GM12865 (cell line): ENCODE measurements around the gene NDFIP1.
A peak's percentile ranks its signal among the peaks of the same experiment; 100 is the strongest.

Source experiments
- DNase-seq: peaks from one replicate; pipeline ENCODE4 v3.0.0; 2010; ENCODE audit warnings: low read depth
- H3K4me3 ChIP-seq: 2 replicates; pipeline ENCODE4 v1.5.1; 2011; ENCODE audit warnings: mild to moderate bottlenecking, low read depth, low read length, control low read depth
- TF ChIP-seq, protein P1 (sequence below): IDR thresholded peaks from 2 replicates; pipeline ENCODE4 v1.5.1; 2011; ENCODE audit warnings: low read length, control low read depth, low read depth, inconsistent platforms; ENCODE audit not compliant: insufficient read depth; ENCODE audit errors: missing control alignments

Gene NDFIP1, protein sequence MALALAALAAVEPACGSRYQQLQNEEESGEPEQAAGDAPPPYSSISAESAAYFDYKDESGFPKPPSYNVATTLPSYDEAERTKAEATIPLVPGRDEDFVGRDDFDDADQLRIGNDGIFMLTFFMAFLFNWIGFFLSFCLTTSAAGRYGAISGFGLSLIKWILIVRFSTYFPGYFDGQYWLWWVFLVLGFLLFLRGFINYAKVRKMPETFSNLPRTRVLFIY

DNA sequence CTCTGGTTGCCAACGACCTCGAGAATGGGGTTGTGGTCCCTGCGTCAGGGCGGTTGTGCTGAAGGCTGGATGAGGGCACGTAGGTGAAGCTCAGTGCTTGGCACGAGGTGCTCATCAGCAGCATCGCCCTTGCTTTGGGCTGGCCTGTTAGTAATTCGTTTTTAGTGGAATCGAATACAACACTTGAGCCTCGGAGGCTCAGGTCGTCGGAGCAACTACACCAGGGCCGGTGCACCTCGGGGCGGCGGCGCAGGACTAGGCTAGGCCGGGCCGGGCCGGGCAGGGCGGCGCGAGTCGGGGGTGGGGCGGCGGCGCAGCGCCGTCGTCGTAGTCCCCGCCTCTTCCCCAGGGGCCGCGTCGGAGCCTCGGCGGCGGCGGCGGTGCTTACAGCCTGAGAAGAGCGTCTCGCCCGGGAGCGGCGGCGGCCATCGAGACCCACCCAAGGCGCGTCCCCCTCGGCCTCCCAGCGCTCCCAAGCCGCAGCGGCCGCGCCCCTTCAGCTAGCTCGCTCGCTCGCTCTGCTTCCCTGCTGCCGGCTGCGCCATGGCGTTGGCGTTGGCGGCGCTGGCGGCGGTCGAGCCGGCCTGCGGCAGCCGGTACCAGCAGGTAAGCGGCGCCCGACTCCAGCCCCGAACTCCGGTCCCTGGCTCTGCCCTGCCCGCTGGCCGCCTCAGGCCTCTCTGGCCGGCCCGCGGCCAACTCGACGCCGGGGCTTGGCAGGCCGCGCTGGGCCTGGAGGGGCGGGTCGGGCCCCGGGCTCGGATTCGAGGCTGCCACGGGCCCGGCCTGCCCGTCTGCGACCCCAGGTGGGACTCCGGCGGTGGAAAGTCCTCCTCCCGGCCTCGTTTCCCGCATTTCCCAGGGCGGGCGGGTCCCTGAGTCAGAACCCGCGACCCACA is at the start of gene NDFIP1:
NDFIP1 (plus strand) TSS at position 348 of the 899 bp plus-strand sequence; CDS start at position 544, 196 bp downstream.
- TF ChIP-seq, protein P1, sequence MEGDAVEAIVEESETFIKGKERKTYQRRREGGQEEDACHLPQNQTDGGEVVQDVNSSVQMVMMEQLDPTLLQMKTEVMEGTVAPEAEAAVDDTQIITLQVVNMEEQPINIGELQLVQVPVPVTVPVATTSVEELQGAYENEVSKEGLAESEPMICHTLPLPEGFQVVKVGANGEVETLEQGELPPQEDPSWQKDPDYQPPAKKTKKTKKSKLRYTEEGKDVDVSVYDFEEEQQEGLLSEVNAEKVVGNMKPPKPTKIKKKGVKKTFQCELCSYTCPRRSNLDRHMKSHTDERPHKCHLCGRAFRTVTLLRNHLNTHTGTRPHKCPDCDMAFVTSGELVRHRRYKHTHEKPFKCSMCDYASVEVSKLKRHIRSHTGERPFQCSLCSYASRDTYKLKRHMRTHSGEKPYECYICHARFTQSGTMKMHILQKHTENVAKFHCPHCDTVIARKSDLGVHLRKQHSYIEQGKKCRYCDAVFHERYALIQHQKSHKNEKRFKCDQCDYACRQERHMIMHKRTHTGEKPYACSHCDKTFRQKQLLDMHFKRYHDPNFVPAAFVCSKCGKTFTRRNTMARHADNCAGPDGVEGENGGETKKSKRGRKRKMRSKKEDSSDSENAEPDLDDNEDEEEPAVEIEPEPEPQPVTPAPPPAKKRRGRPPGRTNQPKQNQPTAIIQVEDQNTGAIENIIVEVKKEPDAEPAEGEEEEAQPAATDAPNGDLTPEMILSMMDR = no peak
- peak; percentile 83 for DNase-seq
- H3K4me3 ChIP-seq = peak within 1 kb of the TSS; percentile 44

DNA sequence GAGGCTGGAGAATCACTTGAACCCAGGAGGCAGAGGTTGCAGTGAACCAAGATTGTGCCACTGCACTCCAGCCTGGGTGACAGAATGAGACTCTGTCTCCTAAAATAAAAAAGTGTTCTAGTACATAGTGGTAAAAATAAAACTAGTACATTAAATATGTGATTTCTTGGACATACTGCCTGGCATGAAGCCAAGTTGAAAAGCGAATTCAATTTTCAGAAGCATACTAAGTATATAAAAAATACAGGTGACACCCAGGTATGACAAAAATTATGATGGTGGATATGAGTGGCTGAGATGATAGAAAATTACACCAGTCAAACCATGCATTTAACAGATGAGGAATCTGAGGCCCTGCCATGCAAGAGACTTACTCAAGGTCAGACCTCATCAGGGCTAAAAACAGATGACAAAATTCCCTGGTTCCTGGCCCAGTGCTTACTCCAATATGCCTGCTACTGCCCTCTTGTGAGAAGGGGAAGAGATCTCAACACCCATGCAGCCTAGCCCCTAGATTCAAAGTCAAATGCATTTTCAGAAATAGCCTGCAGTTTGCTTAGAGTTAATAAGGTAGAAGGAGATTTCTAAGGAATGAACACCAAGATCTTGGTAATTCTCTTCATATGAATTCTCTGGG is 49.2 kb upstream of the NDFIP1 start:
- no peak for DNase-seq
- TF ChIP-seq, protein P1 = no peak
- H3K4me3 ChIP-seq = no peak overlapping the region

DNA sequence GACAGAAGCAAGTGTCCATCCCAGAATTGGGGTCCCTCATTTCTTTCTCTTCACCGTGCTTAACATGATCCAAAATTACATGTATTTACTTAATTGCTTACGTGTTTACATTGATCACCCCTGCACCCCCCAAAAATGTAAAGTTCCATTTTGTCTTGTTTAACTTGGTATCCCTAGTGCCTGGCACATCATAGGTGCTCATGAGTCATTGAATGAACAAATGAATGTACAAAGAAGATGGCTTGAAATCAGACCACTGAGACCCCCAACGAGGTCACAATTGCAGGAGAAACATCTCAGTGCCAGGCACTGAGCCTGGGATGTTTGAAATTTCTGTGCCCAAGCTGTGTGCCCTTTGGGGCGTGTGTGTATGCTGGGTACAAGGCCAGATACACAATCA is 45.2 kb upstream of the NDFIP1 start:
- TF ChIP-seq, protein P1 = no peak
- H3K4me3 ChIP-seq = no peak overlapping the region
- no peak for DNase-seq

DNA sequence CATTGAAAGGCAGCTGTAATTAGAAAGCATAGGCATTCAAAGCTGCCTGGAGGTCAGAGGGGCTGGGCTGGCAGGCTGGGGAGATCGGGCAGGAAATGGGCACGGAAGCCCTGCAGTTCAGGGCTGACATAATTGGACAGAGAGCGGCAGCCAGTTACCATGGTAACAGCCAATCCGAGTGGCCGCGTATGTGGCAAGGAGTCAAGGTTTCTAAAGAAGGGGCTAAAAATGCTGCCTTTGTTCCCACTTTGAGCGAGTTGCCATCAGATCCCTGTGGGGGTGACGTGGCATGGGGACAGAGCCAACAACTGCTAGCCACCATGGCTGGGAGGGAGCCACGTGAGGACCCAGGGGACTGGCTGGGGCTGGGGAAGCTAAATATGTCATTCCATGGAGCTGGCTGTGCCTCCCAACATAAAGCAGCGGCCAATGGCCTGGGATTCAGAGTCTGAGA is 44.7 kb upstream of the NDFIP1 start:
- TF ChIP-seq, protein P1 = no peak
- no peak for DNase-seq
- no peak overlapping the region for H3K4me3 ChIP-seq

DNA sequence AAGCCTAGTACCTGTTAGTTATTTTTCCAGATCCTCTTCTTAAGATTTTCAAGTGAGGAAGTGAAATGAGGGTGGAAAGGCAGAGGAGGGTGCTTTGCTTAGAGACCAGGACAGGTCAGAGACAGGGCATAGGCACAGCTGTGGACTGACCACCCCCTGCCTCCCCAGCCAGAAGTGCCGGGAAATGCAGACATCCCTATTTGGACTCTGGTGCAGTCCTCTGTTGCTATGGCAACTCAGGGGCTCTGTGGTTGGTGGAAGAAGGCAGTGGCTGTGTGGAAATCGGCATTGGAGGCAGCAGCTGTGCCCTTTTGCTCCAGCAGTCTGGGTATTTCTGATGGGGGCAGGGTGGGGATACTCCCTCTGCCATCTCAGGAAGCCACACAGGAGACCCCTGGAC is 43.3 kb upstream of the NDFIP1 start:
- DNase-seq = no peak
- no peak overlapping the region for H3K4me3 ChIP-seq

More for the DNA sequence above, 43.3 kb upstream of the NDFIP1 start:
- TF ChIP-seq, protein P1 = no peak
